Retinal pigment epithelial cell (primary cell): ENCODE results near the gene COPS3.
"Not testable (repeated sequence)": the region's sequence is repeated elsewhere in the genome, so short reads cannot be mapped to it uniquely, and the experiment has no call there.

Experiments used
- DNase-seq: peaks from one replicate; pipeline ENCODE4 v3.0.0-alpha.2; 2010; ENCODE audit warnings: low read depth
- H3K4me3 ChIP-seq: 2 replicates; pipeline ENCODE4 v1.5.1; 2011; ENCODE audit warnings: mild to moderate bottlenecking, low read length, control low read depth, moderate library complexity
- TF ChIP-seq, protein P1 (sequence below): conservative IDR thresholded peaks from 2 replicates; pipeline ENCODE4 v1.5.1; 2011; ENCODE audit warnings: low read depth, low read length, control low read depth, inconsistent platforms

COPS3 gene

DNA sequence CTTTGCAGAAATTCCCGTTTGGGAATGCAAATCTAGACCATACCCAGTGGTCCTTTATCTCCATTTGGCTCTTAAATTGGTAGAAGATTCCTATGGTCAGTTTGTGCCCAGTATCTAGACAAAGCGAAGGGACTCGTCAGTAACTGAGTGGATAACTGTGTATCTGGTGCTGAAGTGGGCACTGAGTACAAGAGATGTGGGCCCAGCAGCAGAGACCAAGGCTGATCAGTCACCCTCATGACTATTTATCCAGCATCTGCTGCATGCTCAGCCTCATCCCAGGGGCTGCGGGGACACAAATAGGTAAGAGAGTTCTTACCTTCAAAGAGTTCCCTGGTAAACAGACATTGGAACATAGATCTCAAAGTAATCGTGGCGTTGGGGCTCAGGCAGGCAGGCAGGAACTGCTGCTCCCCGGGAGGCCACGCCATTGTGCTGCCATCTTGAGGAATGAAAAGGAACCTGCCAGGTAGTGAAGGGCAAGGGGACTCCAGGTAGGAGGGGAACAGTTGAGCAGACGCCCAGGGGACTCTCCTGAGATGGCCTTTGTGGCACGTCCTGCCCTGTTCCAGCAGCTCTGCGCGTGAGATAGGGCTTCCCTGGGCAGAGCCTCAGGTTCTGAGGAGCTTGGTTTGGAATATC lies 32.4 kb upstream of the COPS3 start:
- peak; percentile 3 for DNase-seq
- no peak overlapping the region for H3K4me3 ChIP-seq
- TF ChIP-seq, protein P1, sequence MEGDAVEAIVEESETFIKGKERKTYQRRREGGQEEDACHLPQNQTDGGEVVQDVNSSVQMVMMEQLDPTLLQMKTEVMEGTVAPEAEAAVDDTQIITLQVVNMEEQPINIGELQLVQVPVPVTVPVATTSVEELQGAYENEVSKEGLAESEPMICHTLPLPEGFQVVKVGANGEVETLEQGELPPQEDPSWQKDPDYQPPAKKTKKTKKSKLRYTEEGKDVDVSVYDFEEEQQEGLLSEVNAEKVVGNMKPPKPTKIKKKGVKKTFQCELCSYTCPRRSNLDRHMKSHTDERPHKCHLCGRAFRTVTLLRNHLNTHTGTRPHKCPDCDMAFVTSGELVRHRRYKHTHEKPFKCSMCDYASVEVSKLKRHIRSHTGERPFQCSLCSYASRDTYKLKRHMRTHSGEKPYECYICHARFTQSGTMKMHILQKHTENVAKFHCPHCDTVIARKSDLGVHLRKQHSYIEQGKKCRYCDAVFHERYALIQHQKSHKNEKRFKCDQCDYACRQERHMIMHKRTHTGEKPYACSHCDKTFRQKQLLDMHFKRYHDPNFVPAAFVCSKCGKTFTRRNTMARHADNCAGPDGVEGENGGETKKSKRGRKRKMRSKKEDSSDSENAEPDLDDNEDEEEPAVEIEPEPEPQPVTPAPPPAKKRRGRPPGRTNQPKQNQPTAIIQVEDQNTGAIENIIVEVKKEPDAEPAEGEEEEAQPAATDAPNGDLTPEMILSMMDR, result peak; percentile 64

DNA sequence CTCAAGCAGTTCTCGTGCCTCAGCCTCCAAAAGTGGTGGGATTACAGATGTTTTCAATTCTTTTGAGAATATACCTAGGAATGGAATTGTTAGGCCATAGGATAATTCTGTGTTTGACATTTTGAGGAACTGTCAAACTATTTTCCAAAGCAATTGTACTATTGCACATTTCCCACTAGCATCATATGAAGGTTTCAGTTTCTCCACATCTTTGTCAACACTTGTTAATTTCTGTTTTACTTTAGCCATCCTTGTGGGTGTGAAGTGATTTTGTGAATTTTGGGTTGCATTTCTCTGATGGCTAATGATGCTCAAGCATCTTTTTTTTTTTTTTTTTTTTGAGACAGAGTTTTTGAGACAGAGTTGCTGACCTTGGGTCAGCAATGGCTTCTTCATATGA lies 28.3 kb upstream of the COPS3 start:
- no peak overlapping the region for H3K4me3 ChIP-seq
- DNase-seq, result no peak
- TF ChIP-seq, protein P1, result no peak

DNA sequence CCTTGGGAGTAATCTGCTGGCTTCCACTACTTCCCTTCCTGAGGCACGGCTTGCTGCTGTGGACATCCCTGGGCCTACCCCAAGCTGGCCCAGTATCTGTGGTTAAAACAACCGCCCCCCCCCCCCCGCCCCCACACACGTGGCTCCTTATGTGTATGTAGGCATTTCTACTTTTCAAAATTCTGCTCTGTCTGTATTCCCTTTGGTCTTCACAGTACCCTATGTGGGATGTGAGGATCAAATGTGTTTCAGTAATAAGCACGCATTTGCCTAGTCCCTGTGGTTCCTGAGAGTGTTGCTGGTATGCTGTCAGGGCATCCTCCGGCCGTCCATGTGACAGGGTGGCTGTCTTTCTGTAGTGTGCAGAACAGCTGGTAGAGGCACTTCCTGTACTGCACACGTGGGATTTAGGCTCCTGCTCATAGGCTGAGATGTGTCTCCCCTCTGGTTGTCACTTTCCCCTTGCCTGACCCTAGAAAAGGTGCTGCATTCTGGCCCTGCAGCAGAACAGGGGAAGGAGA lies 24.3 kb upstream of the COPS3 start:
- DNase-seq, result no peak
- TF ChIP-seq, protein P1, result no peak
- H3K4me3 ChIP-seq, result no peak overlapping the region

- no peak for DNase-seq
- no peak overlapping the region for H3K4me3 ChIP-seq
Observed at GRCh38 chr17:17304521-17304985, 23.5 kb upstream of the COPS3 start.

DNA sequence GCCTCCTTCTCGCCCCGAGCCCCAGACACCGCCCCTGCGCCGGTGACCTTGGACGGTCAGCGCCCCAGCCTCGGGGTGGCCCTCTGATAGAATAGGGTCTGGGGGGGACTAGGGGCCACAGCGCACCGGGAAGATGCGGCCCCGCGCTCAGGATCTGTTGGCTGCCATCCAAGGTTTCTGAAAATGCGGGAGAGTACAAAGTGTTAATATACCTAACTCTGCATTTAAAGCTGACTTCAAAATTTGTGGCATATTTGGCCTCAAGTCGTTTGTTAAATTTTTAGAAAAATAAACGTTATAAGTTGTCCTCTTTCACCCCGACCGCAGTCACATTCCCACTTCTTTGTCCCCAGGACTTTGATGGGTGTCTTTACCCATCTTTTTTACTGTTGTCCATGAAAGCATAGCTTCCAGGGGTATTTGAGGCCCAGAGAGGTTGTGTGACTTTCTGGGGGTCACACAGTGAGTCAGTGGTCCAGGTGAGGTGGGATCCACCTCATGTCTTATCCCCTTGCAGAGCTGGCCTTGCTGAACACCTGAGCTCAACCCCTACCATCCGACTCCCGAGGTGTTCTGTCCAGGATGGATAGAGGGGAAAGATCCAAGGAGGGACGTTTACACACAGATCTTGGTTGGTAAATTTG lies 22.9 kb upstream of the COPS3 start:
- H3K4me3 ChIP-seq, result peak overlapping the region; percentile 47

More at GRCh38 chr17:17304521-17304985, 23.5 kb upstream of the COPS3 start:
- TF ChIP-seq, protein P1, result no peak

DNA sequence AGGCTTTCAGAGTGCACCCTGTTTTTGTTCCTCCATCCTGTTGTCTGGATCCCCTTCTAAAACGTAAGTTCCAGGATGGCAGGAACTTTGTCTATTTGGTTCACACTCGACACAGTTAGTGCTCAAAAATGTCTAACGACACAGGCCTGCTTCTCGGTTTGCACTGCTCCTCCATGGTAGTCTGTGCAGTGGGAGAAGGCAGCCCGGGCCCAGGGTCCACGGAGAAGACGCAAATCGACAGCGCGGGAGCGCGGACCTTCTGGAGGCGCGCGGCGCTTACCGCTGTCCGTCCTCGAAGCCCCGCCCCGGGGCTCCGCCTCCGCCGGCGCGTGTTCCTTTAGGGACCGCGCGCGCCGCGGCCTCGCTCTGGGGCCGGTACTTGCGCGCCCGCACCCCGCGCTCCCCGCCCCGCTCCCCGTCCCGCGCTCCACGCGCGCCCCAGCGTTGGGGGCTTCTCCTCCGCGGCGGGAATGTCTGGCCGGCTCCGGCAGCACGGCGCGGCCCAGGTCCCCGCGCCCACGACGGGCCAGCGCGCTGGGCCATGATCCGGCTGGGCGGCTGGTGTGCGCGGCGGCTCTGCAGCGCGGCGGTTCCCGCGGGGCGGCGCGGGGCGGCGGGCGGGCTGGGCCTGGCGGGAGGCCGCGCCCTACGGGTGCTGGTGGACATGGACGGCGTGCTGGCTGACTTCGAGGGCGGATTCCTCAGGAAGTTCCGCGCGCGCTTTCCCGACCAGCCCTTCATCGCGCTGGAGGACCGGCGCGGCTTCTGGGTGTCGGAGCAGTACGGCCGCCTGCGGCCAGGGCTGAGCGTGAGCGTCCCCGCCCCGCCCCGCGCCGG lies 22.2 kb upstream of the COPS3 start, which contains the start of gene NT5M:
Gene NT5M (plus strand): TSS at position 364 of the 837 bp plus-strand sequence. CDS start 178 bp downstream, at position 542.
- TF ChIP-seq, protein P1, result no peak
- H3K4me3 ChIP-seq, result peak within 1 kb of the TSS; percentile 47
- DNase-seq, result peak; percentile 9

More for the DNA sequence above, 22.9 kb upstream of the COPS3 start:
- TF ChIP-seq, protein P1, result no peak
- no peak for DNase-seq

GRCh38 chr17:17301659-17302058 lies 20.6 kb upstream of the COPS3 start:
- H3K4me3 ChIP-seq, DNase-seq: not testable (repeated sequence)
